ENCODE data around the gene ERCC4.

ERCC4 gene

GRCh38 chr16:13895516-13895915 lies 24.4 kb upstream of the ERCC4 start:
- no peak overlapping the region for H2AFZ ChIP-seq (ENCODE audit: low read depth)
- H3K4me1 ChIP-seq (ENCODE audit: low read depth, poor library complexity, severe bottlenecking) = no peaks in the 10 kb centered on the region
- H3K27me3 ChIP-seq (ENCODE audit: insufficient read depth, low read depth) = no peaks in the 10 kb centered on the region
- H3K4me2 ChIP-seq = no peak overlapping the region
- TF ChIP-seq CTCF (conservative IDR thresholded peaks at IDR 0.05; ENCODE audit: low read depth, low read length) = no peak
- no peaks in the 10 kb centered on the region for H3K36me3 ChIP-seq (ENCODE audit: insufficient read depth)
- no peak overlapping the region for H3K9ac ChIP-seq
- no peak overlapping the region for H3K27ac ChIP-seq
- no peak overlapping the region for H3K4me3 ChIP-seq (IDR thresholded peaks at IDR 0.05; ENCODE audit: insufficient read depth, low read depth, low read length)
- no peaks in the 10 kb centered on the region for H4K20me1 ChIP-seq (ENCODE audit: insufficient read depth)
- no peaks in the 10 kb centered on the region for H3K79me2 ChIP-seq (ENCODE audit: insufficient read depth, low read depth)

DNA sequence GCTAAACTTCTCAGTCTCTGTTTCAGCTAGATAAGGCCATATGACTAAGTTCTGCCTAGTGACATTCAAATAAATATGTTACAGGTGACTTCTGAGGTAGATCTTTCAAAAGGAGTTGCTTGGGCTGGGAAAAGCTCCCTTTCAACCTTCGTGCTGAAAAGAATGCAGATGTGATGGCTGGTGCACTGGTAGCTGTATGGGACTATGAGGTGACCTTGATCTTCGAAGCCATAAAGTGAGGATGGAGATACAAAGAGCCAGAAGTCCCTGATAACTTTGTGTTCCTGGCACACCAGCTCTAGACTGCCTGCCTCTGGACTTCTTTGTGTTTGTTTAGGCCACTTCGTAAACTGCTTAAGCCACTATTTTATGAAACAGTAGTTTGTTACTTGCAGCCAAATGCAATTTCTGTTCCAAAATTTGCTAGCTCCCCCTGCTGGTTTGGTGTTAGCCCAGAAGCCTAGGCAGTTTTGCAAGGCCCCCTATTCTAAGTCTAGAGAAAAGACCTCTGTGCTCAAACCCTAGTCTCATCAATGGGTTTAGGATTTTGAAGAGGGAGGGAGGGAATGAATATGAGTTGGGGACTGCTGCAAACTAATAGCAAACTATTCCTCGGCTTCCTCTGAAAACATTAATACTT lies 23.3 kb upstream of the ERCC4 start:
- H3K4me1 ChIP-seq (ENCODE audit: low read depth, poor library complexity, severe bottlenecking) = no peaks in the 10 kb centered on the region
- no peaks in the 10 kb centered on the region for H3K27me3 ChIP-seq (ENCODE audit: insufficient read depth, low read depth)
- H3K4me3 ChIP-seq (IDR thresholded peaks at IDR 0.05; ENCODE audit: insufficient read depth, low read depth, low read length) = no peak overlapping the region
- peak; percentile 55 for TF ChIP-seq CTCF (conservative IDR thresholded peaks at IDR 0.05; ENCODE audit: low read depth, low read length)
- H3K4me2 ChIP-seq = no peak overlapping the region
- no peaks in the 10 kb centered on the region for H3K79me2 ChIP-seq (ENCODE audit: insufficient read depth, low read depth)
- no peak overlapping the region for H3K9ac ChIP-seq
- no peak overlapping the region for H3K27ac ChIP-seq
- H4K20me1 ChIP-seq (ENCODE audit: insufficient read depth) = no peaks in the 10 kb centered on the region
- no peak overlapping the region for H2AFZ ChIP-seq (ENCODE audit: low read depth)
- H3K36me3 ChIP-seq (ENCODE audit: insufficient read depth) = no peaks in the 10 kb centered on the region

- Histone ChIP-seq H3K4me3 (IDR thresholded peaks at IDR 0.05; ENCODE audit: insufficient read depth, low read depth, low read length) (no peak overlapping the region), H3K27me3 (ENCODE audit: insufficient read depth, low read depth) (no peaks in the 10 kb centered on the region), H4K20me1 (ENCODE audit: insufficient read depth) (no peaks in the 10 kb centered on the region), H3K36me3 (ENCODE audit: insufficient read depth) (no peaks in the 10 kb centered on the region), H3K9ac (no peak overlapping the region), H3K79me2 (ENCODE audit: insufficient read depth, low read depth) (no peaks in the 10 kb centered on the region), H3K4me2 (no peak overlapping the region), H3K27ac (no peak overlapping the region), H2AFZ (ENCODE audit: low read depth) (no peak overlapping the region), H3K4me1 (ENCODE audit: low read depth, poor library complexity, severe bottlenecking) (no peaks in the 10 kb centered on the region)
- no peak for TF ChIP-seq CTCF (conservative IDR thresholded peaks at IDR 0.05; ENCODE audit: low read depth, low read length)
These were observed 22.1 kb upstream of the ERCC4 start for GRCh38 chr16:13897806-13898205.

DNA sequence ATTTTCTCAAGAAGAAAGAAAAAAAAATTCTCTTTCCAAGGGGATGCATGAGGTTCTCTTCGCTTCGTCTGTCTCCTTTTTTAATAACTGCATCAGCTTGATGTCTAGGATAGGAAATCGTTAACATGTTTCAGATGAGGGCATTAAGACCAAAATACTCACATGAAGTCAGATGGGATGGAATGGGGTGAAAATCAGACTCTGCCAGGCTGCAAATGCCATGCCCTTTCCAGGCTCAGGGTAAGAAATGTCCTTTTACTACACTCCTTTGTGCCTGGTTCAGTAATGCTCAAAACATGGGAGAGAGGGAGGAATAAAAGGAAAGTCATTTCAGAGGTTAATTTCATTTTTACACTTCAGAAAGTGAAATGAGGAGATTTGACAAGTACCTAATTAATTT lies 21.7 kb upstream of the ERCC4 start:
- Histone ChIP-seq H3K4me2 (no peak overlapping the region), H3K36me3 (ENCODE audit: insufficient read depth) (no peaks in the 10 kb centered on the region), H3K9ac (no peak overlapping the region), H3K4me3 (IDR thresholded peaks at IDR 0.05; ENCODE audit: insufficient read depth, low read depth, low read length) (no peak overlapping the region), H3K27ac (no peak overlapping the region), H3K79me2 (ENCODE audit: insufficient read depth, low read depth) (no peaks in the 10 kb centered on the region), H3K27me3 (ENCODE audit: insufficient read depth, low read depth) (no peaks in the 10 kb centered on the region), H3K4me1 (ENCODE audit: low read depth, poor library complexity, severe bottlenecking) (no peaks in the 10 kb centered on the region), H4K20me1 (ENCODE audit: insufficient read depth) (no peaks in the 10 kb centered on the region), H2AFZ (ENCODE audit: low read depth) (no peak overlapping the region)
- no peak for TF ChIP-seq CTCF (conservative IDR thresholded peaks at IDR 0.05; ENCODE audit: low read depth, low read length)
